BJ (cell line): Measurements from ENCODE around the gene TSGA10. TPM values are rescaled to one million over a fixed set of nuclear protein-coding genes. Genes with fewer than 3 reads are reported as not detected.
A peak's percentile ranks its signal among the peaks of the same experiment; 100 is the strongest.

Source experiments
- CTCF ChIA-PET: fragments of 350-600 bp; formaldehyde crosslinking; extraction: SDS; loops from one replicate; lab custom pipeline; 2021; ENCODE audit warnings: antibody characterized with exemption, inconsistent platforms; lab: Yijun Ruan, JAX
- POLR2A ChIA-PET: fragments of 300-600 bp; sonication (Branson Sonifier 250); formaldehyde crosslinking; extraction: SDS; loops from one replicate; lab custom pipeline; 2021; ENCODE audit warnings: antibody characterized with exemption; lab: Charles Lee
- DNase-seq: peaks from one replicate; pipeline ENCODE4 v3.0.0-alpha.2; 2011; ENCODE audit warnings: low read depth
- H3K27me3 ChIP-seq: 2 replicates; pipeline ENCODE4 v1.6.0; 2011; ENCODE audit warnings: low read length; ENCODE audit not compliant: control insufficient read depth, insufficient read depth
- H3K36me3 ChIP-seq: 2 replicates; pipeline ENCODE4 v1.5.1; 2011; ENCODE audit warnings: low read length; ENCODE audit not compliant: control insufficient read depth, insufficient read depth
- H3K4me3 ChIP-seq: 2 replicates; pipeline ENCODE4 v1.5.1; 2011; ENCODE audit warnings: low read depth, mild to moderate bottlenecking, control low read depth, low read length
- CTCF ChIP-seq: IDR thresholded peaks from 2 replicates; pipeline ENCODE4 v1.5.1; 2011; ENCODE audit warnings: low read depth, mild to moderate bottlenecking, control low read depth, inconsistent platforms, low read length, moderate library complexity; ENCODE audit not compliant: insufficient read depth
- polyA plus RNA-seq: library from polyadenylated mRNA; depleted of rRNA; stranded (reverse); fragments of >200 nt; gene quantifications from 2 replicates; pipeline ENCODE4 v1.2.3, GENCODE V29; 2011

Gene TSGA10
- polyA plus RNA-seq, 1 experiment, result 0.42 TPM

- Histone ChIP-seq H3K36me3 (no peaks in the 10 kb centered on the region), H3K27me3 (peaks cover 4% of the 10 kb centered on the region; the same call in 1 of the 2 replicates), H3K4me3 (no peak overlapping the region)
- ChIA-PET POLR2A (no interaction called here), CTCF (interaction anchor here (1.4 kb wide), 1 partner anchor 16 kb away, joined by 4 read pairs; no protein-coding TSS in a partner anchor)
- no peak for TF ChIP-seq CTCF
- no peak for DNase-seq
Measured at GRCh38 chr2:99086385-99086784, 68.4 kb downstream of the TSGA10 start.

DNA sequence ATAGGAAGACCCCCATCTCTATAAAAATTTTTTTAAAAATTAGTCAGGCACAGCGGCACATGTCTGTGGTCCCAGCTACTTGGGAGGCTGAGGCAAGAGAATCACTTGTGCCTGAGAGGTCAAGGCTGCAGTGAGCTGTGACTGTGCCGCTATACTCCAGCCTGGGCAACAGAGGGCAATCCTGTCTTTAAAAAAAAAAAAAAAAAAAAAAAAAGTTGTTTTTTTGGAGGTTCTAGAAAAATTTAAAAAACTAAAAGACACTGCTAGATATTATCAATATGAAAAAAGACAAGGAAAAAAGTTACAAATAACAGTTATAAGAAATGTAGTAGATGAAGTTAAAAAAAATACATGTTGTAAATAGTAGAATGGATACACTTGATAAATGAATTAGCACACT, 69.3 kb downstream of the TSGA10 start:
- no peak for DNase-seq
- no peak overlapping the region for H3K4me3 ChIP-seq
- TF ChIP-seq CTCF, result peak; percentile 41
- H3K27me3 ChIP-seq, result peaks cover 4% of the 10 kb centered on the region; the same call in 1 of the 2 replicates
- ChIA-PET POLR2A (no interaction called here), CTCF (interaction anchor here (0.9 to 1.2 kb wide), 2 partner anchors 41 to 404 kb away, joined by 3 read pairs; partner anchors contain the start of gene REV1)
- H3K36me3 ChIP-seq, result no peaks in the 10 kb centered on the region

DNA sequence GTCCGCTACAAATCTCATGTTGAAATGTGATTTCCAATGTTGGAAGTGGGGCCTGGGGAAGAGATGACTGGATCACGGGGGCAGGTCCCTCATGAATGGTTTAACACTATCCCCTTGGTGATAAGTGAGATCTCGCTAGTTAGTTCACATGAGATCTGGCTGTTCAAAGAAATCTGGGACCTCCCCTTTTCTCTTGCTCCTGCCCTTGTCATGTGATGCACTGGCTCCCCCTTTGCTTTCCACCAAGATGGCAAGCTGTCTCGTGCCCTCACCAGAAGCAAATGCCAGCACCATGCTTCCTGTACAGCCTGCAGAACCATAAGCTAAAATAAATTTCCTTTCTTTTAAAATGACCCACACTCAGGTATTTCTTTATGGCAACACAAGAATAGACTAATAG, 70.5 kb downstream of the TSGA10 start:
- TF ChIP-seq CTCF, result no peak
- Histone ChIP-seq H3K27me3 (peaks cover 4% of the 10 kb centered on the region; the same call in 1 of the 2 replicates), H3K36me3 (no peaks in the 10 kb centered on the region), H3K4me3 (no peak overlapping the region)
- CTCF ChIA-PET, result no interaction called here
- DNase-seq, result no peak
- POLR2A ChIA-PET, result no interaction called here

DNA sequence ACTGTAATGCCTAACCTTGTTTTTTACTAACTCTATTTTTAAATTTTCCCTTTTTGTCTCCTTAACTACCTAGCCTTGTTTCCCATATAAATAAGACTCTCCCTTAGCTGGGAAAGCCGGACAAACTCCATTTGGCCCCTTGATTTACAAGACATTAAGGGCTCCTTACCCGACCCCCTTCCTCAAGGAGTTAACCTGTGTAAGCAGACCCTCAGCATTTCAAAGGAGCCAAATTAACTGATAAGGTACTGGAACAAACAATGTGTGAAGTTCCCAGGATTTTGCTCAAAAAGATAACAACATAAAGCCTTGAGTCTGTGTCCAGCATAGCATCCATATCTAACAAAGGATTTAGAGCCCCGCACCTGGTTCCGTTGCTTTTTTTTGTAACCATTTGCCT, 72.9 kb downstream of the TSGA10 start:
- no peak for DNase-seq
- Histone ChIP-seq H3K4me3 (no peak overlapping the region), H3K27me3 (peaks cover 4% of the 10 kb centered on the region; the same call in 1 of the 2 replicates), H3K36me3 (no peaks in the 10 kb centered on the region)
- ChIA-PET POLR2A (no interaction called here), CTCF (interaction anchor here (1.1 kb wide), 1 partner anchor 59 kb away, joined by 4 read pairs; no protein-coding TSS in a partner anchor)
- no peak for TF ChIP-seq CTCF

- peaks cover 4% of the 10 kb centered on the region; the same call in 1 of the 2 replicates for H3K27me3 ChIP-seq
- CTCF ChIA-PET, result no interaction called here
- no peak for DNase-seq
- no peak for TF ChIP-seq CTCF
- H3K4me3 ChIP-seq, result no peak overlapping the region
- POLR2A ChIA-PET, result no interaction called here
- H3K36me3 ChIP-seq, result no peaks in the 10 kb centered on the region
Measured at GRCh38 chr2:99079226-99079625, 75.5 kb downstream of the TSGA10 start.
